ENCODE results near the gene ARHGAP30.
"Not testable (repeated sequence)": the region's sequence is repeated elsewhere in the genome, so short reads cannot be mapped to it uniquely, and the experiment has no call there.

DNA sequence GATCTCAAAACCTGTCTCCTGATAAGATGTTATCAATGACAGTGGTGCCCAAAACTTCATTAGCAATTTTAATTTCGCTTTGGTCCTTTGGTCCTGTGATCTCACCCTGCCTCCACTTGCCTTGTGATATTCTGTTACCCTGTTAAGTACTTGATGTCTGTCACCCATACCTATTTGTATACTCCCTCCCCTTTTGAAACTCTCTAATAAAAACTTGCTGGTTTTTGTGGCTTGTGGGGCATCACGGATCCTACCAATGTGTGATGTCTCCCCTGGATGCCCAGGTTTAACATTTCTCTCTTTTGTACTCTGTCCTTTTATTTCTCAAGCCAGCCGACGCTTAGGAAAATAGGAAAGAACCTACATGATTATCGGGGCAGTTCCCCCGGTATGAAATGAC is 5.8 kb downstream of the ARHGAP30 start:
- not testable (repeated sequence) for TF ChIP-seq CTCF (optimal IDR thresholded peaks at IDR 0.05 in 1 of 3, IDR thresholded peaks at IDR 0.05 in 1 of 3, conservative IDR thresholded peaks at IDR 0.05 in 1 of 3; ENCODE audit: extremely low read depth in 1 of 3, insufficient read depth in 2 of 3, low read length in 3 of 3); EZH2 (IDR thresholded peaks at IDR 0.05; ENCODE audit: low read length)

Measured in keratinocyte (primary cell).